A673 (cell line): ENCODE results near the gene ZBTB16. TPM values are rescaled to one million over a fixed set of nuclear protein-coding genes. Genes with fewer than 3 reads are reported as not detected.

Source experiments
- BruUV-seq: library from RNA; stranded (reverse); fragments of 400-500 nt; replicated peaks from 2 replicates; lab custom pipeline; 2021; lab: Mats Ljungman, UMichigan
- CTCF ChIA-PET: fragments of 300-600 bp; sonication (Branson Sonifier 250); formaldehyde crosslinking; loops from one replicate; lab custom pipeline; 2022; ENCODE audit warnings: antibody characterized with exemption; lab: Charles Lee
- POLR2A ChIA-PET: fragments of 300-600 bp; sonication (Branson Sonifier 250); formaldehyde crosslinking; loops from one replicate; lab custom pipeline; 2022; ENCODE audit warnings: antibody characterized with exemption; ENCODE audit not compliant: low non-redundant PET; lab: Charles Lee
- DNase-seq: peaks from one replicate; pipeline ENCODE4 v3.0.0-alpha.2; 2015; ENCODE audit warnings: low spot score
- H3K27ac ChIP-seq: fragments of 200-600 bp; sonication (generic); 2 replicates; pipeline ENCODE4 v1.5.1; 2016; ENCODE audit warnings: mixed run types, low read depth, mild to moderate bottlenecking, mixed read lengths, antibody characterized with exemption, low read length; ENCODE audit not compliant: poor library complexity, severe bottlenecking
- H3K27me3 ChIP-seq: fragments of 200-600 bp; sonication (generic); replicated peaks from 2 replicates; pipeline ENCODE4 v1.6.1; 2017; ENCODE audit warnings: mixed run types, low read depth, mild to moderate bottlenecking, mixed read lengths, antibody characterized with exemption, low read length; ENCODE audit not compliant: insufficient read depth, poor library complexity
- H3K36me3 ChIP-seq: fragments of 200-600 bp; sonication (generic); 2 replicates; pipeline ENCODE4 v1.6.1; 2016; ENCODE audit warnings: mixed run types, mild to moderate bottlenecking, mixed read lengths, antibody characterized with exemption, low read length; ENCODE audit not compliant: insufficient read depth, poor library complexity, severe bottlenecking
- H3K4me1 ChIP-seq: fragments of 200-600 bp; sonication (generic); 2 replicates; pipeline ENCODE4 v1.6.1; 2017; ENCODE audit warnings: mixed run types, mild to moderate bottlenecking, mixed read lengths, antibody characterized with exemption, low read length; ENCODE audit not compliant: insufficient read depth, poor library complexity, severe bottlenecking
- H3K4me3 ChIP-seq: fragments of 200-600 bp; sonication (generic); 2 replicates; pipeline ENCODE4 v1.5.1; 2016; ENCODE audit warnings: low read depth, mixed run types, mild to moderate bottlenecking, mixed read lengths, low read length; ENCODE audit not compliant: poor library complexity, severe bottlenecking
- H3K9me3 ChIP-seq: fragments of 200-600 bp; sonication (generic); 2 replicates; pipeline ENCODE4 v1.6.1; 2016; ENCODE audit warnings: mixed run types, low read depth, mild to moderate bottlenecking, mixed read lengths, antibody characterized with exemption, low read length; ENCODE audit not compliant: poor library complexity, severe bottlenecking
- CTCF ChIP-seq: fragments of 300-800, 200-600 bp; sonication (generic); conservative IDR thresholded peaks from 2 replicates; pipeline ENCODE4 v1.5.1; 2017; ENCODE audit warnings: low read depth, mild to moderate bottlenecking, antibody characterized with exemption, low read length, moderate library complexity, mixed read lengths
- EZH2 ChIP-seq: fragments of 200-600 bp; sonication (generic); IDR thresholded peaks from 2 replicates; pipeline ENCODE4 v1.6.1; 2017; ENCODE audit warnings: borderline replicate concordance, low read depth, mild to moderate bottlenecking, mixed read lengths, antibody characterized with exemption, low read length; ENCODE audit not compliant: poor library complexity, severe bottlenecking
- intact Hi-C: fragments of 100-400 bp; cut with micrococcal nuclease; formaldehyde crosslinking; loops from one replicate; pipeline ENCODE4 v1.10.0; 2022; ENCODE audit not compliant: unreplicated experiment
- total RNA-seq: library from RNA; stranded (reverse); gene quantifications from 2 replicates; pipeline ENCODE4 v1.2.3, GENCODE V29; 2021

ZBTB16 gene
- total RNA-seq, 1 experiment from 2014 or later = 12.0 TPM

- intact Hi-C loops = no loop called here
- TF ChIP-seq EZH2 (no peak), CTCF (no peak)
- ChIA-PET POLR2A (no interaction called here), CTCF (no interaction called here)
- no peaks in the 10 kb centered on the region for H3K4me1 ChIP-seq
- H3K27me3 ChIP-seq = no peaks in the 10 kb centered on the region
- no peak overlapping the region for H3K27ac ChIP-seq
- no peaks in the 10 kb centered on the region for H3K36me3 ChIP-seq
- DNase-seq = no peak
- H3K9me3 ChIP-seq = no peaks in the 10 kb centered on the region
- BruUV-seq = no TSS peak
- no peak overlapping the region for H3K4me3 ChIP-seq
Observed at GRCh38 chr11:114250993-114251814, 191.7 kb downstream of the ZBTB16 start.

DNA sequence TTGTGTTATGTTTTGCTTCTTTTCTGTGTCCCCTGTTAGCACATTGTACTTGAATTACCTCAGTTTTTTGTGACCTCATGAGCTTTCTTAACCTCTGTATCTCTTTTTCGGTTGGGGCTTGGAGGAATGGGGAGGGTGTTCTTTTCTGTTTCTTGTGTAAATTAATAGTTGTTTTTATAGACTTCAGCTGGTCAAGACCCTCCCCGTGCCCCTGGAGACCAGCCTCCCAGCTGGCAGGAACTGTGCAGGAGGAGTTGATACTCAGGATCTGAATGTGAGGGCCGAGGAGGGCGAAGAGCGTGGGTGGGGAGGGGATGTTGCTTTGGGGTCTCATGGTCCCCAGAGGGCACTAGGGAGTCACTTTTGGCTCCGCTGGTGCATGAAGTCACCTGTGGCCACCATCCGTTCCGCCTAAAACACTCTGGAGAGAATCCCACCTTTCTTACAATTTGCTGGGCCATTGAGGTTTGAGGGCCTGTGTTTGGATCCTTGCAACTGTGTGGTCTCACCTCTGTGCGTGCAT is 192.4 kb downstream of the ZBTB16 start:
- no peak overlapping the region for H3K27ac ChIP-seq
- BruUV-seq = no TSS peak
- CTCF ChIA-PET = no interaction called here
- no peaks in the 10 kb centered on the region for H3K9me3 ChIP-seq
- no peak for TF ChIP-seq EZH2
- TF ChIP-seq CTCF = no peak
- intact Hi-C loops = no loop called here
- H3K36me3 ChIP-seq = no peaks in the 10 kb centered on the region
- POLR2A ChIA-PET = no interaction called here
- DNase-seq = no peak
- no peaks in the 10 kb centered on the region for H3K27me3 ChIP-seq
- no peak overlapping the region for H3K4me3 ChIP-seq
- no peaks in the 10 kb centered on the region for H3K4me1 ChIP-seq

DNA sequence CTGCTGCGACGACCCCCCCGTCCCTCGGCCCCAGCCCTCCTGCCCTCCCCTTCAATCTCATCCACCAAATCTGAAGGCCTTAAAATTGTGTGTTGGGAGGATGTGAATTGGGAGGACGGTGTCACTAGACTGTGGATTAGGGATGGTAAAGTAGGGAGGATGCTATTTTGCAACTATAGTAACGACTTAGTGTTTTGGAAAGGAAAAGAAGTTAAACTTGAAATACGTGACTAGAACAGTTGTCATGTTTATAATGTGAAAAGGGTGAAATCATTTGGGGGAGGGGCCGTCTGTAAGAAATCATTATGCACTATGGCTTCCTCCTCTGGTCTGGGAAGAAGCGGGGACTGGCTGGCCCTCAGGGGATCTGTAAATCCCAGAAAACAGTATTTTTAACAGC is 193.3 kb downstream of the ZBTB16 start:
- POLR2A ChIA-PET = no interaction called here
- intact Hi-C loops = no loop called here

More for the DNA sequence above, 193.3 kb downstream of the ZBTB16 start:
- no peak for DNase-seq
- BruUV-seq = no TSS peak
- no peak overlapping the region for H3K27ac ChIP-seq
- no peaks in the 10 kb centered on the region for H3K9me3 ChIP-seq
- H3K4me3 ChIP-seq = no peak overlapping the region
- no peaks in the 10 kb centered on the region for H3K36me3 ChIP-seq
- TF ChIP-seq EZH2 (no peak), CTCF (no peak)
- H3K4me1 ChIP-seq = no peaks in the 10 kb centered on the region
- CTCF ChIA-PET = no interaction called here
- no peaks in the 10 kb centered on the region for H3K27me3 ChIP-seq
